Keratinocyte (primary cell): ENCODE data around the gene NUP133. TPM values are rescaled to one million over a fixed set of nuclear protein-coding genes. Genes with fewer than 3 reads are reported as not detected.

Experiments
- DNase-seq: peaks from one replicate; pipeline ENCODE4 v3.0.0-alpha.2; 2011; ENCODE audit warnings: low read depth, missing footprints, low spot score
- FAIRE-seq: peaks from 2 replicates; lab custom pipeline; 2011; peaks lifted over from hg19 to GRCh38; lab: Jason Lieb, UNC
- H2AFZ ChIP-seq: 2 replicates; pipeline ENCODE4 v1.6.0; 2012; ENCODE audit warnings: low read length, control low read depth, inconsistent platforms; ENCODE audit not compliant: control insufficient read depth
- H3K27ac ChIP-seq: 2 replicates; pipeline ENCODE4 v1.5.1; 2011; ENCODE audit warnings: low read length; ENCODE audit not compliant: control insufficient read depth, insufficient read depth
- H3K27me3 ChIP-seq: 3 replicates; pipeline ENCODE4 v1.6.0; 2011; ENCODE audit warnings: low read length; ENCODE audit not compliant: control insufficient read depth, insufficient read depth; ENCODE audit errors: extremely low read depth
- H3K36me3 ChIP-seq, 2 experiments: 2 replicates in 1 of 2; 3 replicates in 1 of 2; pipeline ENCODE4 v1.5.1; 2011; ENCODE audit warnings: low read length in 2 of 2, mild to moderate bottlenecking in 1 of 2; ENCODE audit not compliant: control insufficient read depth in 2 of 2, insufficient read depth in 2 of 2; ENCODE audit errors: extremely low read depth in 1 of 2
- H3K4me1 ChIP-seq: 3 replicates; pipeline ENCODE4 v1.5.1; 2011; ENCODE audit warnings: low read length; ENCODE audit not compliant: control insufficient read depth, insufficient read depth; ENCODE audit errors: extremely low read depth
- H3K4me2 ChIP-seq: 3 replicates; pipeline ENCODE4 v1.6.0; 2011; ENCODE audit warnings: low read depth, low read length; ENCODE audit not compliant: control insufficient read depth, insufficient read depth; ENCODE audit errors: extremely low read depth
- H3K4me3 ChIP-seq, 3 experiments: fragments of 200-600 bp in 1 of 3; sonication (generic) in 1 of 3; 2 replicates in 2 of 3; 3 replicates in 1 of 3; pipeline ENCODE4 v1.5.1; 2011 to 2016; ENCODE audit warnings: low read length in 3 of 3, mild to moderate bottlenecking in 3 of 3, control low read depth in 2 of 3, inconsistent platforms in 1 of 3, low read depth in 1 of 3, mixed read lengths in 1 of 3, mixed run types in 1 of 3, moderate library complexity in 1 of 3; ENCODE audit not compliant: control insufficient read depth in 2 of 3, insufficient read depth in 2 of 3; ENCODE audit errors: extremely low read depth in 1 of 3
- H3K79me2 ChIP-seq: 2 replicates; pipeline ENCODE4 v1.6.0; 2012; ENCODE audit warnings: low read length; ENCODE audit not compliant: control insufficient read depth, insufficient read depth
- H3K9ac ChIP-seq: 3 replicates; pipeline ENCODE4 v1.6.0; 2011; ENCODE audit warnings: low read length; ENCODE audit not compliant: control insufficient read depth, insufficient read depth; ENCODE audit errors: extremely low read depth
- H3K9me1 ChIP-seq: 3 replicates; pipeline ENCODE4 v1.6.0; 2011; ENCODE audit warnings: low read length; ENCODE audit not compliant: control insufficient read depth, insufficient read depth; ENCODE audit errors: extremely low read depth
- H3K9me3 ChIP-seq: 2 replicates; pipeline ENCODE4 v1.5.1; 2012; ENCODE audit warnings: low read depth, low read length; ENCODE audit not compliant: control insufficient read depth
- H4K20me1 ChIP-seq: 3 replicates; pipeline ENCODE4 v1.6.0; 2011; ENCODE audit warnings: low read length; ENCODE audit not compliant: control insufficient read depth, insufficient read depth; ENCODE audit errors: extremely low read depth
- CTCF ChIP-seq, 3 experiments: IDR thresholded peaks in 1 of 3; conservative IDR thresholded peaks in 1 of 3; optimal IDR thresholded peaks in 1 of 3; 2 replicates in 2 of 3; 3 replicates in 1 of 3; pipeline versions ENCODE3 to v1.5.1; 2011; ENCODE audit warnings: low read length in 3 of 3, mild to moderate bottlenecking in 3 of 3, moderate library complexity in 2 of 3, control low read depth in 1 of 3, inconsistent platforms in 1 of 3; ENCODE audit not compliant: insufficient read depth in 2 of 3; ENCODE audit errors: extremely low read depth in 1 of 3
- EZH2 ChIP-seq: IDR thresholded peaks from one replicate; pipeline ENCODE4 v1.6.1; 2012; ENCODE audit warnings: inconsistent platforms, mild to moderate bottlenecking, low read length, moderate library complexity
- dilution Hi-C: fragments of 300-500 bp; cut with MboI; formaldehyde crosslinking; loops from one replicate; pipeline ENCODE4 v1.7.0; 2020; ENCODE audit warnings: low sequenced_read_pairs; ENCODE audit not compliant: extremely low pct_ligation_motif_present
- polyA plus RNA-seq, 5 experiments: library from polyadenylated mRNA; depleted of rRNA in 3 of 5; stranded (reverse) in 3 of 5; stranded (forward) in 1 of 5; unstranded in 1 of 5; fragments of >200 nt; gene quantifications; 1 replicate in 1 of 5; 2 replicates in 3 of 5; 3 replicates in 1 of 5; pipeline versions ENCODE4 v1.2.1 to v1.2.3, GENCODE V29; 2011 to 2012; ENCODE audit warnings: missing spikeins in 2 of 5, low read depth in 1 of 5, low replicate concordance in 1 of 5

The NUP133 gene
- polyA plus RNA-seq, 1 donor (not counting 4 experiments of a cell fraction or from before 2014, with no cell fraction given): 25.2 TPM

DNA sequence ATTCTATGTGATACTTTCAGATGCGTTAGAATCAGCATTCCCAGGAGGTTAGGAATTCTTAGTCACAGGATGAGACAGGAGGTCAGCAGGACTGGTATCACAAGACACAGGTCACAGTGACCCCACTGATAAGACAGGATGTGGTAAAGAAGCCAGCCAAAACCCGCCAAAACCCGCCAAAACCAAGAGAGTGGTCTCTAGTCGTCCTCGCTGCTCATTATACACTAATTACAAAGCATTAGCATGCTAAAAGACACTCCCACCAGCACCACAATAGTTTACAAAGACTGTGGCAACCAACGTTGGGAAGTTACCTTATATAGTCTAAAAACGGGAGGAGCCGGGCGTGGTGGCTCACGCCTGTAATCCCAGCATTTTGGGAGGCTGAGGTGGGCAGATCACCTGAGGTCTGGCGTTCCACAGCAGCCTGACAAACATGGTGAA is 60.3 kb downstream of the NUP133 start:
- H3K27ac ChIP-seq: no peak overlapping the region
- FAIRE-seq: no peak

GRCh38 chr1:229445828-229446227 is 62.3 kb downstream of the NUP133 start:
- Histone ChIP-seq H3K4me1 (peaks cover 3% of the 10 kb centered on the region), H3K27me3 (no peaks in the 10 kb centered on the region), H3K4me2 (no peak overlapping the region), H3K79me2 (no peaks in the 10 kb centered on the region), H3K27ac (no peak overlapping the region), H4K20me1 (no peaks in the 10 kb centered on the region), H3K4me3 (no peak overlapping the region), H3K9me3 (no peaks in the 10 kb centered on the region), H3K9me1 (no peaks in the 10 kb centered on the region), H3K36me3 (peaks cover 5 to 6% of the 10 kb centered on the region in 2 experiments), H3K9ac (no peak overlapping the region), H2AFZ (no peak overlapping the region)
- FAIRE-seq (no peak), DNase-seq (no peak)
- TF ChIP-seq CTCF (optimal IDR thresholded peaks at IDR 0.05 in 1 of 3, IDR thresholded peaks at IDR 0.05 in 1 of 3, conservative IDR thresholded peaks at IDR 0.05 in 1 of 3; ENCODE audit: extremely low read depth in 1 of 3, insufficient read depth in 2 of 3, low read length in 3 of 3) (no peak), EZH2 (no peak)
- dilution Hi-C loops: loop anchor here (10.0 kb wide), 1 partner anchor 101 kb away; the partner anchor contains the start of gene CCSAP

More for the DNA sequence above, 60.3 kb downstream of the NUP133 start:
- Histone ChIP-seq H3K79me2 (no peaks in the 10 kb centered on the region), H3K4me3 (no peak overlapping the region), H3K4me1 (peaks cover 3% of the 10 kb centered on the region), H3K4me2 (no peak overlapping the region), H3K9me1 (no peaks in the 10 kb centered on the region), H3K9me3 (no peaks in the 10 kb centered on the region), H3K9ac (no peak overlapping the region), H4K20me1 (no peaks in the 10 kb centered on the region), H3K27me3 (no peaks in the 10 kb centered on the region), H3K36me3 (peaks cover 0 to 8% of the 10 kb centered on the region in 2 experiments), H2AFZ (no peak overlapping the region)
- dilution Hi-C loops: loop anchor here (10.0 kb wide), 1 partner anchor 103 kb away; the partner anchor contains the start of gene CCSAP
- no peak for TF ChIP-seq CTCF (optimal IDR thresholded peaks at IDR 0.05 in 1 of 3, IDR thresholded peaks at IDR 0.05 in 1 of 3, conservative IDR thresholded peaks at IDR 0.05 in 1 of 3; ENCODE audit: extremely low read depth in 1 of 3, insufficient read depth in 2 of 3, low read length in 3 of 3)
- TF ChIP-seq EZH2: no peak
- no peak for DNase-seq
